Measurements from ENCODE around the gene LRRC75A.

The LRRC75A gene

DNA sequence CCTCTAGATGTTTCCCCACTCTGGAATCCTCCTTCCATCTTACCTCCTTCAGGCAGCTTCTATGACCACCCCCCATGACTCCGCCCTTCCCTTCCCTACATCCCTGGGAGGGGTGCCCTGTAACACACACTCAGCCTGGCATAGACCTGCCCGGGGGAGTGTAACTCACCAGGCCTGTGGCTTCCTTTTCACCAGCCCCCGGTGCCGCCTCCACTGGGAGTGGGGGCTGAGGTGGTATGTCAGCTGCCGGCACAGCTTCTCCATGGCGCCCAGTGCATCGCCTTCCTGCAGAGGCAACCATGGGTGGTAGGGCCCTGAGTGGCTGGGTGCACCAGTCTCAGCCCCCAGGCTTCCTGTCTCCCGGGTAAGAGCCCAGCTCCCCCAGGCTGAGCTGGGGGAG lies 44.3 kb downstream of the LRRC75A start:
- H3K4me3 ChIP-seq (ENCODE audit: control insufficient read depth, low read depth, low read length) = no peak overlapping the region
- no peak for DNase-seq (ENCODE audit: low read depth)
- TF ChIP-seq, protein P1, sequence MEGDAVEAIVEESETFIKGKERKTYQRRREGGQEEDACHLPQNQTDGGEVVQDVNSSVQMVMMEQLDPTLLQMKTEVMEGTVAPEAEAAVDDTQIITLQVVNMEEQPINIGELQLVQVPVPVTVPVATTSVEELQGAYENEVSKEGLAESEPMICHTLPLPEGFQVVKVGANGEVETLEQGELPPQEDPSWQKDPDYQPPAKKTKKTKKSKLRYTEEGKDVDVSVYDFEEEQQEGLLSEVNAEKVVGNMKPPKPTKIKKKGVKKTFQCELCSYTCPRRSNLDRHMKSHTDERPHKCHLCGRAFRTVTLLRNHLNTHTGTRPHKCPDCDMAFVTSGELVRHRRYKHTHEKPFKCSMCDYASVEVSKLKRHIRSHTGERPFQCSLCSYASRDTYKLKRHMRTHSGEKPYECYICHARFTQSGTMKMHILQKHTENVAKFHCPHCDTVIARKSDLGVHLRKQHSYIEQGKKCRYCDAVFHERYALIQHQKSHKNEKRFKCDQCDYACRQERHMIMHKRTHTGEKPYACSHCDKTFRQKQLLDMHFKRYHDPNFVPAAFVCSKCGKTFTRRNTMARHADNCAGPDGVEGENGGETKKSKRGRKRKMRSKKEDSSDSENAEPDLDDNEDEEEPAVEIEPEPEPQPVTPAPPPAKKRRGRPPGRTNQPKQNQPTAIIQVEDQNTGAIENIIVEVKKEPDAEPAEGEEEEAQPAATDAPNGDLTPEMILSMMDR (IDR thresholded peaks at IDR 0.05; ENCODE audit: control insufficient read depth, insufficient read depth, low read depth, low read length, missing control alignments) = no peak

DNA sequence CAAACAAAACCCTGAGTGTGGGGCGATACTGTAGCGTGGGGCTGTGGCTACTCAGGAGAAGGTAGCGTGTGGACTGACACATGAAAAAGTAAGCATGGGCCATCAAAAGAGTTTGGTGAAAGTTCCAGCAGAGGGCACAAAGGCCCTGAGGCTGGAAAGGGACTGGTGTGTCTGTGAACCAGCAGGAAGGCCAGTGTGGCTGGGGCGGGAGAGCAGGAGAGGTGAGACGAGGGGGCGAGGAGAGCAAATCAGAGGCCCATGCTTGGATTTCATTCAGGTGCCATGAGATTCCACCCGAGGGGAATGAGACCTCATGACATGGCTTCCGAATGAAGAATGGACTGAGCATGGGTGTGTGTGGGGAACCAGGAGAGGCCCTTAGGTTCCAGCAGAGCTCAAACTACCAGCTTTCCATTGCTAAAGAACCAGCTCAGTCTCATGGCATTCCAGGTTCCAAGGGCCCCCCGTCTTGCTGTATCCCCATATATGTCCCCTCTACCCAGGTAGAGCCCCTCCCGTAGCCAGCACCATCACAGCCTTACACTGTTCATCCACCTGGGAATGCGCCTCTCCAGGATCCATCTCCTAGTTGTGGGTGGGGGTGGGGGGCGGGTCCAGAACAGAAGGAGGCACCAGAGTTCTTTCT lies 45.5 kb downstream of the LRRC75A start:
- no peak for DNase-seq (ENCODE audit: low read depth)
- no peak overlapping the region for H3K4me3 ChIP-seq (ENCODE audit: control insufficient read depth, low read depth, low read length)
- TF ChIP-seq, protein P1 (IDR thresholded peaks at IDR 0.05; ENCODE audit: control insufficient read depth, insufficient read depth, low read depth, low read length, missing control alignments) = no peak

DNA sequence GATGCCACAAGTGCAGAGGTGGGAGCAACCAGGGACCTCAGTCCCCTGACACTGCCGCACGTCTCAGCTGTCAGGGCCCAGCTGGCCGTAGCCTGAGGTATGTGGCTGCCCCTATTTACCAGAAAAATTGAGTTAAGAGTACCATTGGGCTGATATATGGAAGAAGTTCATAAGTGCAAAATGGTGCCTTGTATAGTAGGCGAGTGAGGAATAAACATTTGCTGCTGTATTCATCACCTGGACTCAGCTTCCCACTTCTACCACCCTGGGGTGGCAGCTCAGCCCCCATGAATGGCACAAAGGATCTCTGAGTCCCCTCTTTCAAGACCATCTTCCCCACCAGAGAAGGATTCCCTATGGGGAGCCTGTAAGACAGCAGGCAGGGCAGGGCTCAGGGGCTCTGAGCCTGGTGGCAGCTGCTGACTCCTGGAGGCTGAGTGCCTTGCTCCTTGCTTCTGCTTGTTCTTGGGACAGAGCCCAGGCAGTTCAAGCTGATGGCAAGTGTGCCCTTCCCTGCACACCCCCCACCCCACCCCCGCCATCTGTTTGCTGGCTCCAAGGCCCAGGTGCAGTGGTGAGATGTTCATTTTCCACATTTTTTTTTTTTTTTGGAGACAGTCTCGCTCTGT lies 47.6 kb downstream of the LRRC75A start:
- no peak for DNase-seq (ENCODE audit: low read depth)
- TF ChIP-seq, protein P1 (IDR thresholded peaks at IDR 0.05; ENCODE audit: control insufficient read depth, insufficient read depth, low read depth, low read length, missing control alignments) = no peak

DNA sequence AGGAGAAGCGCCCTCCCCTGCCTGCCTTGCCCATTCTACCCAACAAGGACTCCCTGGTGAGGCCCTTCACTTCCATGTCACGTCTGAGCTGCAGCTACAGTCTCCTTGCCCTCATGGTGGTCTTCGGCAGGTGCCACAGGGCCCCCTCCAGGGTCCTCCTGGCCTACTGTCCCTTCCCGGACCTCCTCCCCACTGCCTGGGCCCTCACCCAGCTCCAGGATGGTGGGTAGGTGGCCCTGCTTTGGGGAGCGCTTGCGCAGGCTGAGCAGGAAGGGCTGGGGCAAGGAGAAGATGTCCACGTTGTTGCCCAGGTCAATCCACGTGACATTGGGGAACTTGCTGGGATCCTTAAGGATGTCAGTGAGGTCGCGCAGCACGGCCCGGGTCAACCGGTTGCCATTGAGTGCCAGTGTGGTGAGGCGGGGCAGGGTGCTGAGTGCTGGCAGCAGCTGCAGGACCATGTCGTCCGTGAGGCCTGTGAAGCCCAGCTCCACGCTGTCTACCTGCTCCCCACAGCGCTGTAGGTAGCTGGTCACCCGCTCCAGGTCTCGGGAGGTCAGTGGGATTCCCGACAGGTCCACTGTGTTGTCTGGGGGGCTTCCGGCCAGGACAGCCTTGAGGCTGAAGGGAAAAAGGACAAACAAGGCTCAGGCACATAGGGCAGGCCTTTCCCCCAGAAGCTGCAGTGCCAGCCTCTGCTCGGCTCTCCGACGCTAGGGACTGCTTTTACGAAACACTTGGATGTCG lies 48.3 kb downstream of the LRRC75A start:
- H3K4me3 ChIP-seq (ENCODE audit: control insufficient read depth, low read depth, low read length) = no peak overlapping the region
- no peak for DNase-seq (ENCODE audit: low read depth)
- TF ChIP-seq, protein P1 (IDR thresholded peaks at IDR 0.05; ENCODE audit: control insufficient read depth, insufficient read depth, low read depth, low read length, missing control alignments) = no peak

More for the DNA sequence above, 47.6 kb downstream of the LRRC75A start:
- H3K4me3 ChIP-seq (ENCODE audit: control insufficient read depth, low read depth, low read length) = no peak overlapping the region

DNA sequence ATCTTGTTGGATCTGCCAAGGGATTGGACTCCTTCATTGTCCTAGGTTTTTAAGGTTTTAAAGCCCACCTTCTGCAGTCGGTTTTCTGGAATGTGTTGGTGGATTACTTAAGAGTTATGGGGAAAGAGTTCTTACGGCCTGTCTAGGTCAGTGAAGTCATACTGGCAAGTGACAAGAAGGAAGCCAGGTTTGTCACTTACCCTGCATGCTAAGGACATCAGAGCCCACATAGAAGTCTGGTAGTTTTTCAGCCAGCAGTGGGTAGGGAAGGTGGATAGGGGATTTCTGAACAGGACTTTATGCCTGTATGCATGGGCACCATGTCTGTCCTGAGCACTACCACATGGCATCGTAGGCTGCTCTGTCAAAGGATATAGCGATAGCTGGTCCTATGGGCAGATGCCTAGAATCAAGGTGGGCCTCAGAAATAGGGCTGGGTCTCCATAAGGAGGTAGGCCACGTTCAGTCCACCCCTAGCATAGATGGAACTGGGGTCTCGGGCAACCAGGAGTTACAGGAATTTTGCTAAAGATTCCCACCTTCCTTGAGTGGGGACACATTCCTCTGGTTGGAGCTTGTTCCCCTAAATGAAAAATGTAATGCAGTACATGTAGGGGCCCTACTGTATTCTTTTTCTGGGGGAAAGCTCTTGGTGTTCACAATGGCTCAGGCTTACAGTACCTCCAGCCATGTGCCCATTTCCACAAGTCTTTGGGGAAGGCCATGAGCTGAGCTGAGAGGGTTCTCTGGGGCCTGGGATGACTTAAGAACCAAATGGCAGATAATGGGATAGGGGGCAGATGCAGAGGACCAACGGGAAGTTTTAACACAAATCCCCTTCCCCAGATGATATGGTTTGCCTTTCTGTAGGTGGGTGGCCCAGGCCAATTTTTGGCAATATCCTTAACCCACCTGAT lies 49.1 kb downstream of the LRRC75A start:
- H3K4me3 ChIP-seq (ENCODE audit: control insufficient read depth, low read depth, low read length) = no peak overlapping the region
- TF ChIP-seq, protein P1 (IDR thresholded peaks at IDR 0.05; ENCODE audit: control insufficient read depth, insufficient read depth, low read depth, low read length, missing control alignments) = no peak
- DNase-seq (ENCODE audit: low read depth) = no peak

DNA sequence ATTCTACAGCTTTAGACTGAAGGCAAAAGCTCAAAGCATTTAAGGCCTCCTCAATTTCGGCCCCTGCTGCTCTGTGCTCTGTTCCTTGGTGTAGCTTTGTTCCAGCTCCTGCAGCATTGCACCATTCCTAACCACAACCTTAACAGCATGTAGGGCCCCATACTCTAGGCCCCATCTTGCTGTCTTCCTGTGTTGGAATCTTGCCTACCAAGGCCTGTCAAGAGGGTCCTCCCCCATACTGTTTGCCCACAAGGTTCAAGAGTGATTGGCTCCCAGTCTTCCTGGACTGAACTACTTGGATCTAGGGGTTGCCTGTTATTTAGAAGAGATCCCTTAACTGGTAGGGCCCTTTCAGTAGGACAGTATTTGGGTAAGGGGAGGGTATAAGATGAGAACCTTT lies 49.9 kb downstream of the LRRC75A start:
- H3K4me3 ChIP-seq (ENCODE audit: control insufficient read depth, low read depth, low read length) = no peak overlapping the region
- no peak for DNase-seq (ENCODE audit: low read depth)
- TF ChIP-seq, protein P1 (IDR thresholded peaks at IDR 0.05; ENCODE audit: control insufficient read depth, insufficient read depth, low read depth, low read length, missing control alignments) = no peak
